HepG2 (cell line): ENCODE data around the gene YPEL3. TPM values are rescaled to one million over a fixed set of nuclear protein-coding genes. Genes with fewer than 3 reads are reported as not detected.
A peak's percentile ranks its signal among the peaks of the same experiment; 100 is the strongest.

ENCODE experiments used
- ATAC-seq: fragments of 200-7000 bp; cut with Tn5 transposase; 3 replicates; pipeline ENCODE4 v1.9.1; 2020; ENCODE audit warnings: mild to moderate bottlenecking, moderate library complexity
- BruUV-seq: library from RNA; stranded (reverse); fragments of 400-500 nt; replicated peaks from 2 replicates; lab custom pipeline; 2021; lab: Mats Ljungman, UMichigan
- CTCF ChIA-PET: fragments of 300-600 bp; formaldehyde crosslinking; extraction: SDS; loops from one replicate; lab custom pipeline; 2021; ENCODE audit warnings: low total read pairs, inconsistent platforms, low intra/inter-chr PET ratio; lab: Yijun Ruan, JAX
- POLR2A ChIA-PET: fragments of 350-600 bp; sonication (Branson Sonifier 250); formaldehyde crosslinking; loops from one replicate; lab custom pipeline; 2020; ENCODE audit warnings: antibody characterized with exemption, inconsistent platforms; lab: Yijun Ruan, JAX
- DNase-seq: peaks from one replicate; pipeline ENCODE4 v3.0.0-alpha.2; 2015; ENCODE audit warnings: low spot score
- FAIRE-seq: peaks from 3 replicates; lab custom pipeline; 2011; peaks lifted over from hg19 to GRCh38; lab: Jason Lieb, UNC
- H2AFZ ChIP-seq: one replicate; pipeline ENCODE4 v1.6.1; 2011; ENCODE audit warnings: low read length, inconsistent platforms
- H3K27ac ChIP-seq: fragments of 300-600 bp; 3 replicates; pipeline ENCODE4 v1.8.0; 2011; ENCODE audit warnings: mixed run types, mild to moderate bottlenecking, mixed read lengths, low read length, inconsistent platforms; ENCODE audit not compliant: insufficient read depth; ENCODE audit errors: extremely low read length
- H3K27me3 ChIP-seq, 2 experiments: fragments of 200-600 bp in 1 of 2; 2 replicates in 1 of 2; 3 replicates in 1 of 2; pipeline versions ENCODE4 v1.6.0 to v1.8.0; 2011; ENCODE audit warnings: low read length in 2 of 2, mild to moderate bottlenecking in 2 of 2, moderate library complexity in 2 of 2, inconsistent platforms in 1 of 2; ENCODE audit not compliant: insufficient read depth in 2 of 2, control insufficient read depth in 1 of 2
- H3K36me3 ChIP-seq, 2 experiments: fragments of 200-600 bp in 1 of 2; replicated peaks in 1 of 2; 2 replicates in 1 of 2; 3 replicates in 1 of 2; pipeline versions ENCODE4 v1.5.1 to v1.8.0; 2011; ENCODE audit warnings: low read length in 2 of 2, inconsistent platforms in 1 of 2; ENCODE audit not compliant: insufficient read depth in 2 of 2, control insufficient read depth in 1 of 2
- H3K4me1 ChIP-seq: 2 replicates; pipeline ENCODE4 v1.5.1; 2012; ENCODE audit warnings: low read length, inconsistent platforms; ENCODE audit not compliant: insufficient read depth
- H3K4me2 ChIP-seq: 2 replicates; pipeline ENCODE4 v1.6.0; 2011; ENCODE audit warnings: low read depth, low read length, inconsistent platforms
- H3K4me3 ChIP-seq, 3 experiments: fragments of 200-600 bp in 1 of 3; sonication (generic), shearing (Covaris generic) in 1 of 3; replicated peaks in 1 of 3; 2 replicates each; pipeline ENCODE4 v1.5.1; 2011 to 2016; ENCODE audit warnings: low read length in 3 of 3, inconsistent platforms in 2 of 3, low read depth in 2 of 3, mild to moderate bottlenecking in 2 of 3, control low read depth in 1 of 3, mixed read lengths in 1 of 3; ENCODE audit not compliant: insufficient read depth in 1 of 3
- H3K79me2 ChIP-seq: one replicate; pipeline ENCODE4 v1.6.1; 2011; ENCODE audit warnings: low read length, inconsistent platforms; ENCODE audit not compliant: insufficient read depth
- H3K9ac ChIP-seq: 2 replicates; pipeline ENCODE4 v1.6.0; 2011; ENCODE audit warnings: mild to moderate bottlenecking, low read depth, low read length, inconsistent platforms; ENCODE audit not compliant: insufficient read depth
- H3K9me3 ChIP-seq: 2 replicates; pipeline ENCODE4 v1.5.1; 2012; ENCODE audit warnings: mild to moderate bottlenecking, low read length
- H4K20me1 ChIP-seq: 2 replicates; pipeline ENCODE4 v1.6.0; 2011; ENCODE audit warnings: inconsistent platforms, mild to moderate bottlenecking, low read length, moderate library complexity; ENCODE audit not compliant: insufficient read depth
- DMAP1 ChIP-seq: IDR thresholded peaks from 2 replicates; pipeline ENCODE4 v1.6.1; 2016
- MAFF ChIP-seq: IDR thresholded peaks from 2 replicates; pipeline ENCODE4 v1.6.1; 2011; ENCODE audit warnings: low read depth, low read length, improper control_type of control experiment
- MTF1 ChIP-seq: sonication (generic); formaldehyde crosslinking; IDR thresholded peaks from 2 replicates; pipeline ENCODE4 v1.5.0; 2020; ENCODE audit warnings: missing genetic modification reagents
- NR2C2 ChIP-seq: sonication (generic); formaldehyde crosslinking; IDR thresholded peaks from 2 replicates; pipeline ENCODE4 v1.4.0; 2020; ENCODE audit warnings: missing genetic modification reagents, mild to moderate bottlenecking, moderate library complexity, borderline replicate concordance
- ZNF143 ChIP-seq: sonication (generic); formaldehyde crosslinking; IDR thresholded peaks from 2 replicates; pipeline ENCODE4 v1.4.0; 2020; ENCODE audit warnings: missing genetic modification reagents
- ZNF329 ChIP-seq: sonication (generic); formaldehyde crosslinking; IDR thresholded peaks from 2 replicates; pipeline ENCODE4 v1.9.0; 2021; ENCODE audit warnings: low read depth, mild to moderate bottlenecking, missing genetic modification reagents
- ZNF766 ChIP-seq: sonication (generic); formaldehyde crosslinking; IDR thresholded peaks from 2 replicates; pipeline ENCODE4 v1.5.0; 2020; ENCODE audit warnings: missing genetic modification reagents, borderline replicate concordance
- WGBS: methylation state at CpG from one replicate; pipeline ENCODE4 v1.1.6; 2017; ENCODE audit warnings: low lambda C conversion rate; 5-methylcytosine and 5-hydroxymethylcytosine counted together
- in situ Hi-C: cut with HindIII; loops from 2 replicates; pipeline ENCODE4 v1.10.0; 2017; ENCODE audit warnings: low pct_unique_long_range_greater_than_20kb; ENCODE audit not compliant: extremely low pct_ligation_motif_present
- intact Hi-C: fragments of 100-400 bp; cut with micrococcal nuclease; formaldehyde crosslinking; loops from one replicate; pipeline ENCODE4 v1.10.0; 2022; ENCODE audit not compliant: unreplicated experiment
- polyA plus RNA-seq, 8 experiments: library from polyadenylated mRNA; depleted of rRNA in 3 of 8; stranded (reverse) in 7 of 8; unstranded in 1 of 8; fragments of >200 nt; fragmentation: Illumina TruSeq in 4 of 8; extraction: Trizol in 4 of 8; gene quantifications; 2 replicates each; pipeline versions ENCODE4 v1.2.1 to v1.2.3, GENCODE V29; 2011 to 2016; ENCODE audit warnings: low read depth in 4 of 8, missing spikeins in 1 of 8, mixed read lengths in 1 of 8; ENCODE audit not compliant: insufficient read depth in 1 of 8
- total RNA-seq, 5 experiments: library from RNA; depleted of rRNA; stranded (reverse); fragments of >200 nt; fragmentation: Illumina TruSeq; extraction: Trizol; gene quantifications; 2 replicates each; pipeline ENCODE4 v1.2.3, GENCODE V29; 2016; ENCODE audit warnings: low read depth in 1 of 5
- TF ChIP-seq, protein P1 (sequence below): sonication (generic); formaldehyde crosslinking; IDR thresholded peaks from 2 replicates; pipeline ENCODE4 v1.8.1; 2023; ENCODE audit warnings: missing genetic modification reagents, inconsistent platforms, borderline replicate concordance
- TF ChIP-seq, protein P2 (sequence below): IDR thresholded peaks from 2 replicates; pipeline ENCODE4 v1.6.1; 2016; ENCODE audit warnings: low read depth, control low read depth

Gene YPEL3
- total and polyA plus RNA-seq, 2 of the 13 experiments (the other 11 are each of a cell fraction or from before 2014, with no cell fraction given), result 5.4 to 47.0 TPM

DNA sequence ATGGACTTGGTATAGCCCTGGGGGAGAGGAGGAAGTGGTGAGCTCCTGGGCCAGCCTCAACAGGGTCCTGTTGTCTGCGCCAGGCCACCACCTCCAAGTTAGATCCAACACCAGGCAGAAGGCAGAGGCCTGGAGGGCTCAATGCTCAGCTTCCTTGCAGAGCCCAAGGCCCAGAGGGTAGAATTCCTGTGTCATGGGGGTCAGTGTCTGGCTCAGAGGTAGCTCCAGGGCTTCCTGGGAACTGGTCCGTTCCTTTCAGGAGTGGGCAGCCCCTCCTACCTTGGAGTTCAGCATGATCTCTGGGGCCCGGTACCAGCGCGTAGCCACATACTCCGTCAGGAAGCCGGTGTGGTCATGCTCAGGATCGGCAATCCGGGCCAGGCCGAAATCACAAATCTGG is 21.8 kb upstream of the YPEL3 start (continued):
- TF ChIP-seq, protein P1, sequence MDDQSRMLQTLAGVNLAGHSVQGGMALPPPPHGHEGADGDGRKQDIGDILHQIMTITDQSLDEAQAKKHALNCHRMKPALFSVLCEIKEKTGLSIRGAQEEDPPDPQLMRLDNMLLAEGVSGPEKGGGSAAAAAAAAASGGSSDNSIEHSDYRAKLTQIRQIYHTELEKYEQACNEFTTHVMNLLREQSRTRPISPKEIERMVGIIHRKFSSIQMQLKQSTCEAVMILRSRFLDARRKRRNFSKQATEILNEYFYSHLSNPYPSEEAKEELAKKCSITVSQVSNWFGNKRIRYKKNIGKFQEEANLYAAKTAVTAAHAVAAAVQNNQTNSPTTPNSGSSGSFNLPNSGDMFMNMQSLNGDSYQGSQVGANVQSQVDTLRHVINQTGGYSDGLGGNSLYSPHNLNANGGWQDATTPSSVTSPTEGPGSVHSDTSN (CRISPR knock-in tag), result no peak
- no peak for TF ChIP-seq ZNF766
- no peak for TF ChIP-seq ZNF143 (CRISPR knock-in tag)
- no peak for TF ChIP-seq MTF1 (CRISPR knock-in tag)
- TF ChIP-seq, protein P2, sequence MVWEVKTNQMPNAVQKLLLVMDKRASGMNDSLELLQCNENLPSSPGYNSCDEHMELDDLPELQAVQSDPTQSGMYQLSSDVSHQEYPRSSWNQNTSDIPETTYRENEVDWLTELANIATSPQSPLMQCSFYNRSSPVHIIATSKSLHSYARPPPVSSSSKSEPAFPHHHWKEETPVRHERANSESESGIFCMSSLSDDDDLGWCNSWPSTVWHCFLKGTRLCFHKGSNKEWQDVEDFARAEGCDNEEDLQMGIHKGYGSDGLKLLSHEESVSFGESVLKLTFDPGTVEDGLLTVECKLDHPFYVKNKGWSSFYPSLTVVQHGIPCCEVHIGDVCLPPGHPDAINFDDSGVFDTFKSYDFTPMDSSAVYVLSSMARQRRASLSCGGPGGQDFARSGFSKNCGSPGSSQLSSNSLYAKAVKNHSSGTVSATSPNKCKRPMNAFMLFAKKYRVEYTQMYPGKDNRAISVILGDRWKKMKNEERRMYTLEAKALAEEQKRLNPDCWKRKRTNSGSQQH (CRISPR knock-in tag), result no peak

DNA sequence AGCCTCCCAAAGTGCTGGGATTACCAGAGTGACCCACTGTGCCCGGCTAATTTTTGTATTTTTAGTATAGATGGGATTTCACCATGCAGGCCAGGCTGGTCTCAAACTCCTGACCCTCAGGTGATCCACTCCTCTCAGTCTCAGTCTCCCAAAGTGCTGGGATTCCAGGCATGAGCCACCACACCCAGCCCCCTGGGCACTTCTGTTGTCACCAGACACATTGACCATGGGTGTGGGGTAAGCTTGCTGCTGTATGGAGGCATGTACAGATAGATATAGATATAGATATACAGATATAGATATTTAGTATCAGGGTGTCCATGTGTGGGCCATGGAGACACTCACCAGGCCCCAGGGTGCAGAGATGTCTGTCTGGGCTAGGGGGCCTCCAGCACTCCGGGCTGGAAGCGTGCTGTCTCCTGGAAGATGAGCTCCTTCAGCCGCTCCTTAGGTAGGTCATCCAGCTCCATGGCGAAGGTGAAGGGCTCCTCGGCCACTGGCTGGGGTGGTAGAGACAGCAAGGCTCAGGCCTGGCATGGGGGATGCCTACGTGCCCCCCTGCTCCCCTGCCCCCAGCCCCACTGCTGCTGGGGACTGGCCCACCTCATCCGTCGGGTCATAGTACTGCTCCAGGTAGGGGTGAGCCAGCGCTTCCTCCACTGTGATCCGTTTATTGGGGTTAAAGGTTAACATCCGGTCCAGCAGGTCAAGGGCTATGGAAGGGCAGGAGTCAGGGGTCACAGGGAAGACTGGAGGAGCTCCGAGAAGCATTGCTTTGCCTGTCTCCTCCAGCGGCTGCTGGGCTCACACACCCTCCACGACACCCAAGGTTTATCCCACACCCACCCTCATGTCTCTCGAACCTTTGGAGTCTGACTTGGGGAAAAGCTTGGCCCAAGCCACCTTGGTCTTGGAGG is 20.5 kb upstream of the YPEL3 start:
- no peak for FAIRE-seq

More for the DNA sequence above, 20.5 kb upstream of the YPEL3 start:
- H3K27me3 ChIP-seq, result no peaks in the 10 kb centered on the region
- 89% methylated on average over 15 of the region's 16 CpGs for WGBS
- no peak overlapping the region for H3K9ac ChIP-seq
- ATAC-seq (no peak), DNase-seq (no peak)
- H3K4me2 ChIP-seq, result no peak overlapping the region
- TF ChIP-seq NR2C2 (CRISPR knock-in tag) (0 out of 2 replicates have a peak, but pooled peaks have one; percentile 26), DMAP1 (CRISPR knock-in tag) (no peak), ZNF329 (no peak), MAFF (no peak)
- H3K79me2 ChIP-seq, result no peaks in the 10 kb centered on the region
- intact Hi-C loops (no loop called here), in situ Hi-C loops (no loop called here)
- H2AFZ ChIP-seq, result no peak overlapping the region
- no peak overlapping the region for H3K4me3 ChIP-seq
- no peaks in the 10 kb centered on the region for H4K20me1 ChIP-seq
- peaks cover 9 to 20% of the 10 kb centered on the region in 2 experiments for H3K36me3 ChIP-seq
- ChIA-PET POLR2A (no interaction called here), CTCF (no interaction called here)
- H3K9me3 ChIP-seq, result no peaks in the 10 kb centered on the region
- BruUV-seq, result no TSS peak
- H3K27ac ChIP-seq, result no peak overlapping the region
- H3K4me1 ChIP-seq, result peaks cover 36% of the 10 kb centered on the region
